ENCODE measurements around the gene ANO7.
A peak's percentile ranks its signal among the peaks of the same experiment; 100 is the strongest.

The ANO7 gene

GRCh38 chr2:241232736-241233575, 44.5 kb downstream of the ANO7 start:
- DNase-seq: no peak

GRCh38 chr2:241234066-241234790, 45.8 kb downstream of the ANO7 start:
- no peak for DNase-seq

GRCh38 chr2:241234962-241235740, 46.7 kb downstream of the ANO7 start:
- DNase-seq: no peak

GRCh38 chr2:241235859-241236593, 47.5 kb downstream of the ANO7 start:
- no peak for DNase-seq

- DNase-seq: no peak
These were observed 48.6 kb downstream of the ANO7 start for GRCh38 chr2:241237047-241237446.

GRCh38 chr2:241237949-241238371, 49.5 kb downstream of the ANO7 start:
- no peak for DNase-seq

GRCh38 chr2:241238693-241239198, 50.3 kb downstream of the ANO7 start:
- DNase-seq: no peak

GRCh38 chr2:241239552-241240202, 51.2 kb downstream of the ANO7 start:
- DNase-seq: no peak

GRCh38 chr2:241240320-241241004, 52.0 kb downstream of the ANO7 start:
- no peak for DNase-seq

- no peak for DNase-seq
These were observed 53.2 kb downstream of the ANO7 start for GRCh38 chr2:241241669-241242068.

- no peak for DNase-seq
These were observed 53.8 kb downstream of the ANO7 start for GRCh38 chr2:241242306-241242705.

GRCh38 chr2:241244368-241244767, 55.9 kb downstream of the ANO7 start:
- no peak for DNase-seq

GRCh38 chr2:241248289-241248688, 59.8 kb downstream of the ANO7 start:
- DNase-seq: no peak

GRCh38 chr2:241248897-241249296, 60.4 kb downstream of the ANO7 start:
- no peak for DNase-seq

GRCh38 chr2:241249654-241250053, 61.2 kb downstream of the ANO7 start:
- DNase-seq: no peak

- no peak for DNase-seq
These were observed 64.5 kb downstream of the ANO7 start for GRCh38 chr2:241252778-241253475.

GRCh38 chr2:241254904-241255351, 66.5 kb downstream of the ANO7 start:
- DNase-seq: no peak

GRCh38 chr2:241255542-241256167, 67.2 kb downstream of the ANO7 start:
- DNase-seq: no peak

GRCh38 chr2:241256168-241256545, 67.7 kb downstream of the ANO7 start:
- no peak for DNase-seq

GRCh38 chr2:241257419-241258032, 69.0 kb downstream of the ANO7 start:
- DNase-seq: peak in 1 of 2 experiments; percentile 0
